ENCODE results near the gene COA1. TPM values are rescaled to one million over a fixed set of nuclear protein-coding genes. Genes with fewer than 3 reads are reported as not detected.

Gene COA1
- total RNA-seq, 2 experiments from 2014 or later = 78.9 to 79.6 TPM

DNA sequence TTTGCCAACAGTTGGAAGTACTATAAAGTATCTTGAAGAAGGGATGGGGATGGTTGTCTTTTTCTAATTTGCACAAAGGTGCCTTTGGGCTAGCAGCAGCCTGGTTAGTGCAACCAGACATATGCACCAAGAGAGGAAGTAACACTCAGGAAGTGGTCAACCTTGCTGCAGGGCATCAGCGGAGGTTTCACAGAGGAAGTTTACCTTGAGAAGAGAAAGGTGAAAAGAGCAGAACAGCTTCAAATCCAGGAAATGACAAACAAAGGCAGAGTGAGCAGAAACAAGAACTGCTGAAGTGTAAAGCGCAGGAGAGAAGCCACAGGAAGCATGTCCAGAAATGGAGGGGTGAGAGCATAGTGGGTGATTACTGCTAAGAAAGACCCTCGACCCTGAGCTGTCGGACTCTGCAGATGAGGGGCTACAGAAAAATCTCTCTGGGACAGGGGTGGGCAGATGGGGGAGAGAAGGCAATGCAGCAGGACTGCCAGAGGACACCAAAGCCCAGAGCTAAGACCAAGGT lies 79.5 kb downstream of the COA1 start:
- H3K4me3 Mint-ChIP-seq = peak overlapping the region; percentile 80
- intact Hi-C loops (cut with micrococcal nuclease) = loop anchor here (1.0 to 10.0 kb wide), 4 partner anchors 50 to 395 kb away; partner anchors contain the start of gene DBNL
- H3K4me1 Mint-ChIP-seq (ENCODE audit: low read depth) = peaks cover 94% of the 10 kb centered on the region
- ChIA-PET POLR2A (interaction anchor here (0.8 to 3.6 kb wide), 15 partner anchors 9 to 64 kb away, joined by 3 to 90 read pairs (median 7); partner anchors contain the start of gene STK17A), CTCF (interaction anchor here (1.2 to 9.9 kb wide), 9 partner anchors 20 to 185 kb away, joined by 3 to 130 read pairs (median 8); partner anchors contain the start of gene STK17A)
- H3K27ac Mint-ChIP-seq = peak overlapping the region; percentile 99
- H3K36me3 Mint-ChIP-seq = peaks cover 26% of the 10 kb centered on the region
- H3K9me3 Mint-ChIP-seq = no peaks in the 10 kb centered on the region
- H3K27me3 Mint-ChIP-seq = no peaks in the 10 kb centered on the region
- peak; percentile 81 for DNase-seq

DNA sequence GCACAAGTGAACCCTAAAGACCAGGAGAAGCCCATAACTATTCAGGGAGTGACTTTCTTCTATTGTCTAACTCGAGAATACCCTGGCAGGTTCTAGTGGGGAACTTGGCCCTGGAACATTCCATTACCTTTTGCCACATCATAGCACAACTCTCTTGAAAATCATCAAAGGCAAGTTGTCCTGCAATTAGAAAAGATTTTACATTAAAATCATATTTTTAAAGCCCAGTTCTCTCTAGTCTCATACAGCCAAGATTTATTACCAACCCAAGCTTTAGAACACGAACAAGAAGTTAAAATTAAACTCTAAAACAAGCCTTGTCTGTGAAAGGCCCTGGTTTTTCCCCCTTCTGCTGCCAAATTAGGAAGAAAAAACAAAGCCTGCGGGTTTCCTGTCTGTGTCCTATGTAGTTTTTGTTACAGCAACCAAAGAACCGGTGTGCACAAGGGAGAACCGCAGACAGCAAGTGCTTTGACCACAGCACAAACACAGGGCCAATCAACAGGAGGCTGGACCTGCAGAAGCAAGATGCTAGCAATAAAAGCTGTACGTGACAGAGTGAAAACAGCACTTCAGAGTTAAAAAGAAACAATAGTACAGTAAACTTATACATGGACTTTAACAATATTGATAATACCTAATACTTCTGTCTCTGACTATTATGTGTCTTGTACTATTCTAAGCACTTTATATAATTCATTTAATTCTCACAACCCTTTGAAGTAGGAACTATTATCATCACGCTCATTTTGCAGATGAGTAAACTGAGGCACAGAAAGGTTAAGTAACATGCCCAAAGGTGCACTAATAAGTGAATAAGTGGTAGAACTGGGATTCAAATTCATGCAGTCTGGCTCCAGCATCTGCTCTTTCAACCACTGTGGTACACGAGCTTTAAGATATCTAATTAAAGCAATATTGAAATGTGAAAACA lies 80.6 kb downstream of the COA1 start:
- intact Hi-C loops (cut with micrococcal nuclease) = loop anchor here (1.0 to 2.0 kb wide), 10 partner anchors 11 to 131 kb away; no protein-coding TSS in a partner anchor
- CTCF ChIA-PET = interaction anchor here (0.6 to 9.9 kb wide), 18 partner anchors 10 to 191 kb away, joined by 3 to 130 read pairs (median 6); partner anchors contain the start of genes BLVRA and STK17A
- no peaks in the 10 kb centered on the region for H3K27me3 Mint-ChIP-seq
- H3K27ac Mint-ChIP-seq = peak overlapping the region; percentile 99
- peak; percentile 84 for DNase-seq
- POLR2A ChIA-PET = interaction anchor here (0.7 to 3.6 kb wide), 20 partner anchors 10 to 102 kb away, joined by 3 to 90 read pairs (median 6); partner anchors contain the start of genes COA1 and STK17A
- peak overlapping the region; percentile 80 for H3K4me3 Mint-ChIP-seq
- H3K4me1 Mint-ChIP-seq (ENCODE audit: low read depth) = peaks cover 93% of the 10 kb centered on the region
- no peaks in the 10 kb centered on the region for H3K9me3 Mint-ChIP-seq
- H3K36me3 Mint-ChIP-seq = peaks cover 26% of the 10 kb centered on the region

DNA sequence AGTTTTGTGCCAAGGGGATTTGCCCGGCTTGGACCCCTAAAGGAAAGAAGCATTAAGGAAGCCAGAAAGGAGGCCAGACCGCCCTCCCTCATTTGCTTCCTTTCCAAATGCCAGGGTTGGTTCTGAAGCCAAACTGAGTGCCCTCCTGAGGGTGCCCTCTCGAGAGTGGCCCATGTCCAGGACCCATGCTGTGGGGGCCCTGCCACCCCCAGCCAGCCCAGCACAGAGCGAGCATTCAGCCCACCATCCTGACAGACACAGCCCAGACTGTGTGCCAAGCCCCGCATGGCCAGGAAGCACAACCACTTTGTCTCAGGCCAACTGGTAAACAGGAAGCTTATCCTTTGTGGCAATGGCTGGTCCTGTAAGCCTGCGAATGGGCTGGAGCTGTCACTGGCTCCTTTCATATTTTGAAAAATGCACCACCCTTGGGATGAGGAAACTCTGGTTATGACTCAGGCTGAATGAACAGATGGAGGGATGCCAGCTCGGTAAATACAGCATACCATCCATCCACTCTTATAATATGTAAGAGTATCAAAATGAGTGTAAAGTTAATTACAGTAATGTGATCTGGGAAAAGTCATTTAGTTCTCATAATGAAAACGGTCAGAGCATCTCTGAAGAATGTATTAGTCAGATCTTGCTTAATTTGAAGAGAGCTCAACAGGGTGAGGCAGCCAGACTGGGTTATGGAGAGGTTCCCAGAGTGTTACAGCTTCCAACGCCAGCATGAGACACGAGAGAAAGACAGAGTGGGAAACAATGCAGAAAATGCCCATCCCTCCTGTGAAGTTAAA lies 81.5 kb downstream of the COA1 start:
- intact Hi-C loops (cut with micrococcal nuclease) = loop anchor here (1.0 to 2.0 kb wide), 9 partner anchors 11 to 131 kb away; no protein-coding TSS in a partner anchor
- Mint-ChIP-seq H3K9me3 (no peaks in the 10 kb centered on the region), H3K4me3 (peak overlapping the region; percentile 80), H3K36me3 (peaks cover 31% of the 10 kb centered on the region), H3K27ac (peak overlapping the region; percentile 99), H3K27me3 (no peaks in the 10 kb centered on the region), H3K4me1 (ENCODE audit: low read depth) (peaks cover 93% of the 10 kb centered on the region)
- POLR2A ChIA-PET = interaction anchor here (0.7 to 3.6 kb wide), 16 partner anchors 9 to 103 kb away, joined by 3 to 90 read pairs (median 6); partner anchors contain the start of genes COA1 and STK17A
- DNase-seq = peak; percentile 80
- CTCF ChIA-PET = interaction anchor here (0.6 to 9.9 kb wide), 16 partner anchors 9 to 191 kb away, joined by 3 to 130 read pairs (median 6); partner anchors contain the start of genes BLVRA and STK17A

DNA sequence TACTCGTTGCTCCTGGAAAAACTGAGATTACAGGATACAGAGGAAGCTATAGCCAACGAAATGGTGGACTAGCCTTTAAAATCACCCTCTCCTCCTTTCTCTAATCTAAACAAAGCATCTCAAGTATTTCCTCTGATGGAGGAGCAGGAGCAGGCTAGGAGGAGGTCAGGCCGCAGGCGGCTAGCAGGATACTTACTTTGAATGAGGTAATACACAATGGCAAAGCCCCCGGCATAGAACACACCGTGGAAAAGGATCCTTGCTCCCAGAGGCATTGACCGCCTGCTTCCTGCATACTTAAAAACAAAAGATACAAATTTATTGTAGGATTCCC lies 82.0 kb downstream of the COA1 start:
- no peaks in the 10 kb centered on the region for H3K27me3 Mint-ChIP-seq
- H3K27ac Mint-ChIP-seq = peak overlapping the region; percentile 99
- peak overlapping the region; percentile 80 for H3K4me3 Mint-ChIP-seq
- intact Hi-C loops (cut with micrococcal nuclease) = no loop called here
- no peak for DNase-seq
- ChIA-PET CTCF (interaction anchor here (1.0 to 9.9 kb wide), 8 partner anchors 8 to 111 kb away, joined by 3 to 130 read pairs (median 8); partner anchors contain the start of genes BLVRA and STK17A), POLR2A (interaction anchor here (1.0 to 3.6 kb wide), 8 partner anchors 9 to 89 kb away, joined by 3 to 90 read pairs (median 12); partner anchors contain the start of gene STK17A)
- peaks cover 35% of the 10 kb centered on the region for H3K36me3 Mint-ChIP-seq
- H3K9me3 Mint-ChIP-seq = no peaks in the 10 kb centered on the region
- peaks cover 93% of the 10 kb centered on the region for H3K4me1 Mint-ChIP-seq (ENCODE audit: low read depth)

DNA sequence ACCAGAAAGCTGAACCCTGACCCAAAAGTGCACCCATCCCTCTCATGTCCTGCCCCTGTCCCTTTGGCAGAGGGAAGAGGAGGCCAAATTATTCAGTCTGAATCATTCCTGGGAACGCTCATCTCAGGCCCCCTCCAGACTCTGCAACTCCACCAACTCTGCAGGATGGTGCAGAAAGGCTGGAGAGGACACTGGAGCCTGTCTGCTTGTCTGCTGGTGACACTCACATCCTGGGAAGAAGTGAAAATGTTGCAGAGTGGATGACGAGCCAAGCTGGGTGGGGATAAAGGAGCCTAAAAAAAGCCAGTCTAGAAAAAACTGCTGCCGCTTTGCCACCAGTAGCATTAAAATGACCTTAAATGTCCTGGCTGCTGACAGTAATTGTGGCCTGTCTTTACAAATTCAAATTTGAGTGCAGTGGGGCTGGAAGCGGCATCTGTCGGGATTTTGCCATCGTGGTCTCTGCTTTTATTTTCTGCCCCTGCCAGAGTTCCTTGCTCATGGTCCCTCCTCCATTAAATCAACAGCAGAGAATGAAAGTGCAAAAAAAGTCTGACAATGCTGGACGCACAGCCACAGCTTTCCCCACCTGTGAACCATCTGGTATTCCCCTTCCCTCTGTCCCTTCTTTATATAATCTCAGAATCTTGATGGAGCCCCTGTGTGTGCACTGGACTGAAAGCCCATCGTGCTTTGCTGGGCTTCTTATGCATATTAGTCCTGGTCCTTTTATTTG lies 82.6 kb downstream of the COA1 start:
- CTCF ChIA-PET = interaction anchor here (1.5 to 9.9 kb wide), 5 partner anchors 8 to 64 kb away, joined by 3 to 130 read pairs (median 9); partner anchors contain the start of gene STK17A
- Mint-ChIP-seq H3K36me3 (peaks cover 35% of the 10 kb centered on the region), H3K27me3 (no peaks in the 10 kb centered on the region), H3K9me3 (no peaks in the 10 kb centered on the region), H3K27ac (peak overlapping the region; percentile 99), H3K4me1 (ENCODE audit: low read depth) (peaks cover 91% of the 10 kb centered on the region), H3K4me3 (peak overlapping the region; percentile 80)
- no peak for DNase-seq
- intact Hi-C loops (cut with micrococcal nuclease) = no loop called here
- POLR2A ChIA-PET = interaction anchor here (0.9 to 3.5 kb wide), 3 partner anchors 8 to 82 kb away, joined by 3 to 13 read pairs (median 3); partner anchors contain the start of gene COA1

DNA sequence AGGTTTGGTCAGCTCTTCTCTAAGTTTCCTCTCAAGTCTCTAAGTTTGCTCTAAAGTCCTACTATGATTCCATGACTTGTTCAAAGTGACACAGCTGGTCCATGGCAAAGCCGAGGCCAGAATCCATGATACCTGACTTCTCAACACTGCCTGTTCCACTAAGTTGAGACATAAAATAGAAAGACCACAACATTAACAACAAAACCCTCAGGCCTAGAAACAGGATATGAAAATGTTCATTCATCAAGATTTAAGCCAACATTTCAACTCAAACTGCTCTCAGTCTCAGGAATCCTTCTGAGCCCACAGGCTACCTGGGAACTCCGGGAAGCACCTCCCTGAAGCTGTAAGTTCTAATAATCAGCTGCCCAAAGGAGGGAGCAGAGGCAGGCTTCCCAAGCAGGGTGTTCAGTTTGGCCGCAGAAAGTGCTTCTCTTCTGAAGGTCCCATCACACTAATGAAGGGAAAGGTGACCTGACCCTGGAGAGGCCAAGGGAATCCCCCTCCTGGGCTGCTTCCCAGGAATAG lies 83.6 kb downstream of the COA1 start:
- no peak for DNase-seq
- ChIA-PET CTCF (interaction anchor here (1.5 to 9.9 kb wide), 4 partner anchors 23 to 63 kb away, joined by 3 to 130 read pairs (median 56); partner anchors contain the start of gene STK17A), POLR2A (interaction anchor here (0.9 to 1.1 kb wide), 3 partner anchors 24 to 83 kb away, joined by 3 to 4 read pairs (median 3); partner anchors contain the start of gene COA1)
- no peak overlapping the region for H3K4me3 Mint-ChIP-seq
- peaks cover 84% of the 10 kb centered on the region for H3K4me1 Mint-ChIP-seq (ENCODE audit: low read depth)
- H3K27me3 Mint-ChIP-seq = no peaks in the 10 kb centered on the region
- H3K9me3 Mint-ChIP-seq = no peaks in the 10 kb centered on the region
- peak overlapping the region; percentile 81 for H3K27ac Mint-ChIP-seq
- intact Hi-C loops (cut with micrococcal nuclease) = no loop called here
- H3K36me3 Mint-ChIP-seq = peaks cover 36% of the 10 kb centered on the region

DNA sequence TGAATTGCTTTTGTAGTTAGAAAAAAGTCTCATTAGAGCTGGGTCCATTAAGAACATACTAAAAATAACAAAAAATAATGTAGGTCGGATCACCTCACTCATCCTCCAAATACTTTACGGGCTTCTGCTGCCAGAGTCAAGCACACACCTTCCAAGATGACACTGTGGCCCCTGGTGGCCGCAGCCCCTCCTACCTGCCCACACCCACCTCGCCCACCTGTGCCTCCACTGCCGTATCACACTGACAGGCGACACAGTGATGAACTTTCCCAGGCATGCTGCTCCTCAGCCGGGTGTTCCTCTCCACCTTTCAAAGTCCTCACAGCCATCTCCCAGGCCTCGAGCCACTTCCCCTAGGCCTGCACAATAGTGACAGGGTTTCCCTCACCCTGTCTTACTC lies 85.5 kb downstream of the COA1 start:
- ChIA-PET CTCF (interaction anchor here (0.7 to 9.3 kb wide), 2 partner anchors 61 to 200 kb away, joined by 3 to 130 read pairs; partner anchors contain the start of gene STK17A), POLR2A (no interaction called here)
- H3K4me1 Mint-ChIP-seq (ENCODE audit: low read depth) = peaks cover 84% of the 10 kb centered on the region
- DNase-seq = no peak
- H3K36me3 Mint-ChIP-seq = peaks cover 53% of the 10 kb centered on the region
- peak overlapping the region; percentile 39 for H3K27ac Mint-ChIP-seq
- H3K9me3 Mint-ChIP-seq = no peaks in the 10 kb centered on the region
- intact Hi-C loops (cut with micrococcal nuclease) = no loop called here
- H3K4me3 Mint-ChIP-seq = no peak overlapping the region
- H3K27me3 Mint-ChIP-seq = no peaks in the 10 kb centered on the region

DNA sequence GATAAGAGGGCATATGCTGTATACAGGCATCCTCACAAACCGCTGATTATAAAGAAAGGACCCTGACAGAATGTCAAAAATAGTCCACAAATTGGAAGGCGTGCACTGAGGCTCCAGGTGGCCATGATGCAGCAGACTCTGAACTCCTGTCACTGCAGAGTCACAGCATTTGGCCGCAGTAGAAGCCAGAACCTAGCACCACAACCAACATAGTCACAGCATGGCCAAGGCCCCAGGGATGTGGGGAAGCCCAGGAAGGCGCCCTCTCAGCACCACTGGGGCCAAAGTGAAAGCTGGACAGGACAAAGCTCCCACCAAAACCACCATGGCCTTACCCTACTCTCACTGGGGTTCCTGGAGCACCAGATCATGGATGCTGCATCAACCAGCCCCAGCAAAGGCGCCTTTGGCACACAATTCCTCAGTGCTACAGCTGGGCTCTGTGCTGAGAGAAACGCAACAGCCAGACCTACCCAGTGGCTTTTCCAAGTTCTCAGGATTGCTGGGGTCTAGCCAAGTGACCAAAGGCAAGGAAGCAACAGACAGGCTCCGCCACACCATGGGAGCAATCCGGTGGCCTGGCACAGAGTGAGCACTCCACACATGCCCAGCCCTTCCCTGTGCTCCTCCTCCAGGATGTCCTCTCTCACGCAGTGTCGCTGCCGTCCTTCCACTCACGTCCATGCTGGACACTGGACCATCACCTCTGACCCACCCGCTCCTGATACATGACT lies 86.3 kb downstream of the COA1 start:
- intact Hi-C loops (cut with micrococcal nuclease) = no loop called here
- ChIA-PET POLR2A (interaction anchor here (1.5 kb wide), 1 partner anchor 60 kb away, joined by 3 read pairs; the partner anchor contains the start of gene STK17A), CTCF (interaction anchor here (6.3 kb wide), 1 partner anchor 61 kb away, joined by 50 read pairs; the partner anchor contains the start of gene STK17A)
- peaks cover 54% of the 10 kb centered on the region for H3K36me3 Mint-ChIP-seq
- peak overlapping the region; percentile 39 for H3K27ac Mint-ChIP-seq
- H3K4me1 Mint-ChIP-seq (ENCODE audit: low read depth) = peaks cover 81% of the 10 kb centered on the region
- H3K9me3 Mint-ChIP-seq = no peaks in the 10 kb centered on the region
- H3K4me3 Mint-ChIP-seq = no peak overlapping the region
- DNase-seq = no peak
- H3K27me3 Mint-ChIP-seq = no peaks in the 10 kb centered on the region

DNA sequence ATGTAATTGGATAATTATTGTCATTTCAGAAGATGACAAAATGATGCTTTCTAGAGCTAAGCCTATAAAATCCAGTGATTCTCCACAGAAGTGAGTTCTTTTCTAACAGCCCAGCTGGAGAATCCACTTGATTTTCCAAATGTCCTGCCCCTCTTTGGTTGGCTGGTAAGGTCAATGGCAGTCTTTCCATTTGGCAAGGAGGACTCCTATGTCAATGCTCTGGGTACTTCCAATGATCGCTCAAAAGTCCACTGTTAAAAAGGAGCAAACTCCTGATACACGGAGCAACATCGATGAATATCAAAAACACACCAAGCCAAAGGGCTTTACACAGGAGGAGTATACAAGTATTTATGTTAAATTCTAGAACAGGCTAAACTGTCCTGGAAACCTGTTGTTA lies 88.6 kb downstream of the COA1 start:
- ChIA-PET CTCF (interaction anchor here (1.2 to 6.3 kb wide), 2 partner anchors 58 to 59 kb away, joined by 5 to 50 read pairs; partner anchors contain the start of gene STK17A), POLR2A (no interaction called here)
- no peak overlapping the region for H3K4me3 Mint-ChIP-seq
- H3K4me1 Mint-ChIP-seq (ENCODE audit: low read depth) = peaks cover 80% of the 10 kb centered on the region
- DNase-seq = no peak
- H3K9me3 Mint-ChIP-seq = no peaks in the 10 kb centered on the region
- no peaks in the 10 kb centered on the region for H3K27me3 Mint-ChIP-seq
- intact Hi-C loops (cut with micrococcal nuclease) = no loop called here
- peaks cover 61% of the 10 kb centered on the region for H3K36me3 Mint-ChIP-seq
- H3K27ac Mint-ChIP-seq = no peak overlapping the region
